WTC11 (cell line): Measurements from ENCODE around the gene NLRP13.

Experiments used
- ESRRA ChIP-seq: sonication (generic); formaldehyde crosslinking; IDR thresholded peaks from 2 replicates; pipeline ENCODE4 v1.8.1; 2022; ENCODE audit warnings: mild to moderate bottlenecking, missing genetic modification reagents, borderline replicate concordance
- GTF2I ChIP-seq: fragments of 250-450 bp; sonication (Bioruptor Pico); conservative IDR thresholded peaks from 2 replicates; pipeline ENCODE4 v1.4.0; 2021; ENCODE audit warnings: mild to moderate bottlenecking
- TCF7 ChIP-seq: sonication (generic); formaldehyde crosslinking; IDR thresholded peaks from 2 replicates; pipeline ENCODE4 v1.8.0; 2022; ENCODE audit warnings: mild to moderate bottlenecking, low read depth, missing genetic modification reagents, moderate library complexity
- TEAD1 ChIP-seq: sonication (generic); formaldehyde crosslinking; IDR thresholded peaks from 2 replicates; pipeline ENCODE4 v1.8.0; 2022; ENCODE audit warnings: mild to moderate bottlenecking, missing genetic modification reagents
- TF ChIP-seq, protein P1 (sequence below): sonication (generic); formaldehyde crosslinking; IDR thresholded peaks from 2 replicates; pipeline ENCODE4 v1.8.1; 2023; ENCODE audit warnings: mild to moderate bottlenecking, missing genetic modification reagents, moderate library complexity
- TF ChIP-seq, protein P2 (sequence below): fragments of 200-600 bp; IDR thresholded peaks from 2 replicates; pipeline ENCODE4 v1.8.0; 2022; ENCODE audit warnings: antibody characterized with exemption

DNA sequence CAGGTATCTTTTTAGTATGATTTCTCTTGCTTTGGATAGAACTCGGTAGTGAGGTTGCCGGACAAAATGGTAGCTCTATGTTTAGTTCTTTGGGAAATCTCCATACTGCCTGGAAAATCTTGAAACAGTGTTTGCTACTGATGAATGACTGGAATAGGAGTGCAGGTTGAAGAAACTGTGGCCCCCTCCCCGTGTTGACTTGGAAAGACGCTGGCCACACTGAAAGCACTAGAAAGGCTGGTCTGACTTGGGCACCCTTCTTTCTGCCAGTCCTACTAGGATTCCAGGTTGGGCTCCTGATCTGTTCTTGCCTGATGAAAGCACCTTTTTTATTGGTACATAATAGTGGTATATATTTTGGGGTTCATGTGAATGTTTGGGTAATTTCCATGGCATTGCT is 49.5 kb downstream of the NLRP13 start:
- TF ChIP-seq ESRRA (CRISPR knock-in tag) (no peak), GTF2I (CRISPR knock-in tag) (no peak), TEAD1 (no peak), TCF7 (CRISPR knock-in tag) (no peak)
- TF ChIP-seq, protein P1, sequence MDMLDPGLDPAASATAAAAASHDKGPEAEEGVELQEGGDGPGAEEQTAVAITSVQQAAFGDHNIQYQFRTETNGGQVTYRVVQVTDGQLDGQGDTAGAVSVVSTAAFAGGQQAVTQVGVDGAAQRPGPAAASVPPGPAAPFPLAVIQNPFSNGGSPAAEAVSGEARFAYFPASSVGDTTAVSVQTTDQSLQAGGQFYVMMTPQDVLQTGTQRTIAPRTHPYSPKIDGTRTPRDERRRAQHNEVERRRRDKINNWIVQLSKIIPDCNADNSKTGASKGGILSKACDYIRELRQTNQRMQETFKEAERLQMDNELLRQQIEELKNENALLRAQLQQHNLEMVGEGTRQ (CRISPR knock-in tag), result no peak
- TF ChIP-seq, protein P2, sequence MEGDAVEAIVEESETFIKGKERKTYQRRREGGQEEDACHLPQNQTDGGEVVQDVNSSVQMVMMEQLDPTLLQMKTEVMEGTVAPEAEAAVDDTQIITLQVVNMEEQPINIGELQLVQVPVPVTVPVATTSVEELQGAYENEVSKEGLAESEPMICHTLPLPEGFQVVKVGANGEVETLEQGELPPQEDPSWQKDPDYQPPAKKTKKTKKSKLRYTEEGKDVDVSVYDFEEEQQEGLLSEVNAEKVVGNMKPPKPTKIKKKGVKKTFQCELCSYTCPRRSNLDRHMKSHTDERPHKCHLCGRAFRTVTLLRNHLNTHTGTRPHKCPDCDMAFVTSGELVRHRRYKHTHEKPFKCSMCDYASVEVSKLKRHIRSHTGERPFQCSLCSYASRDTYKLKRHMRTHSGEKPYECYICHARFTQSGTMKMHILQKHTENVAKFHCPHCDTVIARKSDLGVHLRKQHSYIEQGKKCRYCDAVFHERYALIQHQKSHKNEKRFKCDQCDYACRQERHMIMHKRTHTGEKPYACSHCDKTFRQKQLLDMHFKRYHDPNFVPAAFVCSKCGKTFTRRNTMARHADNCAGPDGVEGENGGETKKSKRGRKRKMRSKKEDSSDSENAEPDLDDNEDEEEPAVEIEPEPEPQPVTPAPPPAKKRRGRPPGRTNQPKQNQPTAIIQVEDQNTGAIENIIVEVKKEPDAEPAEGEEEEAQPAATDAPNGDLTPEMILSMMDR, result no peak
